Esophagus muscularis mucosa (tissue), 3 donors: ENCODE data around the gene IFT57.

ENCODE experiments used
- EP300 ChIP-seq: sonication (generic); formaldehyde crosslinking; IDR thresholded peaks from one replicate; pipeline ENCODE4 v1.6.1; 2017; ENCODE audit warnings: antibody characterized with exemption
- TF ChIP-seq, protein P1 (sequence below), 3 experiments: fragments of 200-600 bp in 2 of 3; fragments of 450-650 bp in 1 of 3; sonication (generic) in 2 of 3; IDR thresholded peaks; one replicate each; pipeline ENCODE4 v1.5.1; 2017 to 2019; ENCODE audit warnings: antibody characterized with exemption in 3 of 3, mild to moderate bottlenecking in 2 of 3, moderate library complexity in 1 of 3

DNA sequence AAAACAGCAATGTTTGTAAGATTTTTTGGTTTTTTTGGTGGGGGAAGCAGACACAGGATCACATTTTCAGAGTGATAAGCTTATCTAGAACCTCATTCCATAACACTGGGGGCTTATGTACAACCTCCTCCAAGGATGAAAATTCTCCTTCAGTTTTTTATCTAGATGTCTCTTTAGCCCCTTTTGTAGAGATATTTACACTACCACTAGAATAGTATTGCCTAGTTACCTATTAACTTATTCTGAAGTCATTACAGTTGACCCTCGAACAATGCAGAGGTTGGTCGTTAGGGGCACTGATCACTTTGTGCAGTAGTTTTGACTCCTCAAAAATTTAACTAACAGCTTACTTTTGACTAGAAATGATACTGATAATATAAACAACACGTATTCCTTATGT is 32.8 kb downstream of the IFT57 start:
- TF ChIP-seq, protein P1, sequence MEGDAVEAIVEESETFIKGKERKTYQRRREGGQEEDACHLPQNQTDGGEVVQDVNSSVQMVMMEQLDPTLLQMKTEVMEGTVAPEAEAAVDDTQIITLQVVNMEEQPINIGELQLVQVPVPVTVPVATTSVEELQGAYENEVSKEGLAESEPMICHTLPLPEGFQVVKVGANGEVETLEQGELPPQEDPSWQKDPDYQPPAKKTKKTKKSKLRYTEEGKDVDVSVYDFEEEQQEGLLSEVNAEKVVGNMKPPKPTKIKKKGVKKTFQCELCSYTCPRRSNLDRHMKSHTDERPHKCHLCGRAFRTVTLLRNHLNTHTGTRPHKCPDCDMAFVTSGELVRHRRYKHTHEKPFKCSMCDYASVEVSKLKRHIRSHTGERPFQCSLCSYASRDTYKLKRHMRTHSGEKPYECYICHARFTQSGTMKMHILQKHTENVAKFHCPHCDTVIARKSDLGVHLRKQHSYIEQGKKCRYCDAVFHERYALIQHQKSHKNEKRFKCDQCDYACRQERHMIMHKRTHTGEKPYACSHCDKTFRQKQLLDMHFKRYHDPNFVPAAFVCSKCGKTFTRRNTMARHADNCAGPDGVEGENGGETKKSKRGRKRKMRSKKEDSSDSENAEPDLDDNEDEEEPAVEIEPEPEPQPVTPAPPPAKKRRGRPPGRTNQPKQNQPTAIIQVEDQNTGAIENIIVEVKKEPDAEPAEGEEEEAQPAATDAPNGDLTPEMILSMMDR (IDR thresholded peaks at IDR 0.05): no peak
- TF ChIP-seq EP300: no peak
